ENCODE data around the gene HOXA10. TPM values are rescaled to one million over a fixed set of nuclear protein-coding genes. Genes with fewer than 3 reads are reported as not detected.
A peak's percentile ranks its signal among the peaks of the same experiment; 100 is the strongest.

Gene HOXA10
- 10 to 100 TPM in 3 of 8 experiments, 1 to 10 TPM in 2, under 1 TPM in 2, not detected in 1; 0.05 to 57.7 (median 2.6) TPM for total RNA-seq

- Histone ChIP-seq H3K4me3 (peak within 1 kb of the TSS in 4 of 5 donors; percentile 15 to 32 (median 24)), H3K4me1 (replicated peaks in 1 of 2) (peaks cover 0 to 6% of the 10 kb centered on the region in 2 donors), H3K27ac (no peak within 1 kb of the TSS)
- in situ Hi-C loops (cut with MboI; ENCODE audit: low pct_unique_long_range_greater_than_20kb in 2 of 9, low sequenced_read_pairs in 9 of 9, unreplicated experiment in 9 of 9): loop anchor here in 6 of 9 experiments (10.0 to 25.0 kb wide), 4 partner anchors 787 to 1312 kb away; no protein-coding TSS in a partner anchor
- WGBS, 10 experiments: 0 to 20% (median 0%) methylated on average over 1 to 13 of the region's 82 CpGs; no CpG with 5 or more reads in 5 of the 10 experiments
- peak in 7 of 8 experiments; percentile 0 to 30 (median 15) for ATAC-seq (replicated peaks in 6 of 8)
Observed at GRCh38 chr7:27173956-27174873, at the start of gene HOXA10. HOXA10 (minus strand) TSS chr7:27174320; CDS start chr7:27174306, 14 bp downstream.

GRCh38 chr7:27221201-27221797 is 47.2 kb upstream of the HOXA10 start:
- 40 to 89% (median 67%) methylated on average over 1 to 3 of the region's 3 CpGs; no CpG with 5 or more reads in 3 of the 10 experiments for WGBS, 10 experiments
- Histone ChIP-seq H3K4me3 (no peak overlapping the region), H3K4me1 (replicated peaks in 1 of 2) (peaks cover 0 to 6% of the 10 kb centered on the region in 2 donors), H3K27ac (no peak overlapping the region)
- in situ Hi-C loops (cut with MboI; ENCODE audit: low pct_unique_long_range_greater_than_20kb in 2 of 9, low sequenced_read_pairs in 9 of 9, unreplicated experiment in 9 of 9): loop anchor here in 5 of 9 experiments (25.0 kb wide), 4 partner anchors 366 to 791 kb away; no protein-coding TSS in a partner anchor
- no peak for ATAC-seq (replicated peaks in 6 of 8)

GRCh38 chr7:27220440-27220955 is 46.4 kb upstream of the HOXA10 start:
- Histone ChIP-seq H3K27ac (no peak overlapping the region), H3K4me1 (replicated peaks in 1 of 2) (peaks cover 0 to 5% of the 10 kb centered on the region in 2 donors), H3K4me3 (no peak overlapping the region)
- ATAC-seq (replicated peaks in 6 of 8): no peak
- 49 to 100% (median 72%) methylated on average over 1 to 13 of the region's 45 CpGs; no CpG with 5 or more reads in 4 of the 10 experiments for WGBS, 10 experiments
- in situ Hi-C loops (cut with MboI; ENCODE audit: low pct_unique_long_range_greater_than_20kb in 2 of 9, low sequenced_read_pairs in 9 of 9, unreplicated experiment in 9 of 9): loop anchor here in 5 of 9 experiments (25.0 kb wide), 4 partner anchors 367 to 792 kb away; no protein-coding TSS in a partner anchor

GRCh38 chr7:27219821-27220220 is 45.7 kb upstream of the HOXA10 start:
- Histone ChIP-seq H3K4me3 (no peak overlapping the region), H3K4me1 (replicated peaks in 1 of 2) (no peaks in the 10 kb centered on the region), H3K27ac (no peak overlapping the region)
- ATAC-seq (replicated peaks in 6 of 8): no peak
- WGBS, 10 experiments: 33 to 83% (median 50%) methylated on average over 1 to 3 of the region's 4 CpGs; no CpG with 5 or more reads in 3 of the 10 experiments
- in situ Hi-C loops (cut with MboI; ENCODE audit: low pct_unique_long_range_greater_than_20kb in 2 of 9, low sequenced_read_pairs in 9 of 9, unreplicated experiment in 9 of 9): loop anchor here in 5 of 9 experiments (25.0 kb wide), 4 partner anchors 367 to 792 kb away; no protein-coding TSS in a partner anchor

GRCh38 chr7:27217951-27218350 is 43.8 kb upstream of the HOXA10 start:
- Histone ChIP-seq H3K27ac (no peak overlapping the region), H3K4me1 (replicated peaks in 1 of 2) (no peaks in the 10 kb centered on the region), H3K4me3 (no peak overlapping the region)
- in situ Hi-C loops (cut with MboI; ENCODE audit: low pct_unique_long_range_greater_than_20kb in 2 of 9, low sequenced_read_pairs in 9 of 9, unreplicated experiment in 9 of 9): loop anchor here in 5 of 9 experiments (25.0 kb wide), 4 partner anchors 369 to 794 kb away; no protein-coding TSS in a partner anchor
- no peak for ATAC-seq (replicated peaks in 6 of 8)

GRCh38 chr7:27215356-27215755 is 41.2 kb upstream of the HOXA10 start:
- in situ Hi-C loops (cut with MboI; ENCODE audit: low pct_unique_long_range_greater_than_20kb in 2 of 9, low sequenced_read_pairs in 9 of 9, unreplicated experiment in 9 of 9): loop anchor here in 5 of 9 experiments (25.0 kb wide), 4 partner anchors 372 to 797 kb away; no protein-coding TSS in a partner anchor
- H3K27ac ChIP-seq: no peak overlapping the region
- H3K4me1 ChIP-seq (replicated peaks in 1 of 2): no peaks in the 10 kb centered on the region
- 0 to 86% (median 50%) methylated on average over 1 to 2 of the region's 2 CpGs; no CpG with 5 or more reads in 6 of the 10 experiments for whole genome bisulfite sequencing, 10 experiments
- H3K4me3 ChIP-seq: no peak overlapping the region
- no peak for ATAC-seq (replicated peaks in 6 of 8)

- no peak overlapping the region for H3K27ac ChIP-seq
- 0 to 83% (median 24%) methylated on average over 1 to 7 of the region's 8 CpGs; no CpG with 5 or more reads in 3 of the 10 experiments for WGBS, 10 experiments
- in situ Hi-C loops (cut with MboI; ENCODE audit: low pct_unique_long_range_greater_than_20kb in 2 of 9, low sequenced_read_pairs in 9 of 9, unreplicated experiment in 9 of 9): loop anchor here in 5 of 9 experiments (25.0 kb wide), 4 partner anchors 373 to 798 kb away; no protein-coding TSS in a partner anchor
- ATAC-seq (replicated peaks in 6 of 8): no peak
- no peak overlapping the region for H3K4me3 ChIP-seq
- no peaks in the 10 kb centered on the region for H3K4me1 ChIP-seq (replicated peaks in 1 of 2)
Observed at GRCh38 chr7:27214239-27214950, 40.3 kb upstream of the HOXA10 start.

GRCh38 chr7:27213433-27214238 is 39.5 kb upstream of the HOXA10 start:
- no peak overlapping the region for H3K27ac ChIP-seq
- H3K4me3 ChIP-seq: no peak overlapping the region
- no peaks in the 10 kb centered on the region for H3K4me1 ChIP-seq (replicated peaks in 1 of 2)
- 10 to 100% (median 85%) methylated on average over 1 to 13 of the region's 50 CpGs; no CpG with 5 or more reads in 5 of the 10 experiments for WGBS, 10 experiments
- in situ Hi-C loops (cut with MboI; ENCODE audit: low pct_unique_long_range_greater_than_20kb in 2 of 9, low sequenced_read_pairs in 9 of 9, unreplicated experiment in 9 of 9): loop anchor here in 5 of 9 experiments (25.0 kb wide), 4 partner anchors 374 to 799 kb away; no protein-coding TSS in a partner anchor
- no peak for ATAC-seq (replicated peaks in 6 of 8)

GRCh38 chr7:27212497-27213432 is 38.6 kb upstream of the HOXA10 start:
- Histone ChIP-seq H3K27ac (no peak overlapping the region), H3K4me3 (no peak overlapping the region), H3K4me1 (replicated peaks in 1 of 2) (no peaks in the 10 kb centered on the region)
- peak in 2 of 8 experiments; percentile 83 to 86 for ATAC-seq (replicated peaks in 6 of 8)
- 5 to 45% (median 20%) methylated on average over 4 to 19 of the region's 52 CpGs; no CpG with 5 or more reads in 3 of the 10 experiments for WGBS, 10 experiments
- in situ Hi-C loops (cut with MboI; ENCODE audit: low pct_unique_long_range_greater_than_20kb in 2 of 9, low sequenced_read_pairs in 9 of 9, unreplicated experiment in 9 of 9): loop anchor here in 5 of 9 experiments (25.0 kb wide), 4 partner anchors 375 to 800 kb away; no protein-coding TSS in a partner anchor

GRCh38 chr7:27211764-27212204 is 37.7 kb upstream of the HOXA10 start:
- Histone ChIP-seq H3K4me3 (no peak overlapping the region), H3K4me1 (replicated peaks in 1 of 2) (no peaks in the 10 kb centered on the region), H3K27ac (no peak overlapping the region)
- in situ Hi-C loops (cut with MboI; ENCODE audit: low pct_unique_long_range_greater_than_20kb in 2 of 9, low sequenced_read_pairs in 9 of 9, unreplicated experiment in 9 of 9): loop anchor here in 5 of 9 experiments (25.0 kb wide), 4 partner anchors 376 to 801 kb away; no protein-coding TSS in a partner anchor
- WGBS, 10 experiments: 16 to 88% (median 21%) methylated on average over 1 to 3 of the region's 3 CpGs; no CpG with 5 or more reads in 3 of the 10 experiments
- no peak for ATAC-seq (replicated peaks in 6 of 8)
